Measurements from ENCODE around the gene PANK2. TPM values are rescaled to one million over a fixed set of nuclear protein-coding genes. Genes with fewer than 3 reads are reported as not detected.
A peak's percentile ranks its signal among the peaks of the same experiment; 100 is the strongest.
"Not testable (repeated sequence)": the region's sequence is repeated elsewhere in the genome, so short reads cannot be mapped to it uniquely, and the experiment has no call there.

Gene PANK2
- total and polyA plus RNA-seq, 9 donors: 25.8 to 40.3 (median 28.4) TPM

DNA sequence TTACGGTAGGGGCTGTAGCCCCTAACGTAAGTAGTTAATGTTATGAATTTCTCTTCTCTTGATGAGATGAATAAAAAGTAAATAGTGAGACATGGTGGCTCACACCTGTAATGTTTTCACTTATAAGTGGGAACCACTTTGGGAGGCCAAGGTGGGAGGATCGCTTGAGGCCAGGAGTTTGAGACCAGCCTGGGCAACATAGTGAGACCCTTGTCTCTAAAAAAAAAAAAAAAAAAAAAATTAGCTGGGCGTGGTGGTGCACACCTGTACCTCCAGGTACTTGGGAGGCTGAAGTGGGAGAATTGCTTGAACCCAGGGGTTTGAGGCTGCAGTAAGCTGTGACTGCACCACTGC, 10.3 kb upstream of the PANK2 start:
- H3K4me3 ChIP-seq (ENCODE audit: low read length); H3K4me1 ChIP-seq (ENCODE audit: control insufficient read depth, insufficient read depth, low read length); H3K9me3 ChIP-seq (replicated peaks; ENCODE audit: control insufficient read depth, low read depth, low read length); DNase-seq; H3K27me3 ChIP-seq (ENCODE audit: control insufficient read depth, insufficient read depth, low read length); H3K27ac ChIP-seq (ENCODE audit: low read length): not testable (repeated sequence)
- H3K36me3 ChIP-seq (ENCODE audit: control insufficient read depth, insufficient read depth, low read length): peaks cover 26% of the 10 kb centered on the region
- no CpG with 5 or more reads among the region's 4 CpGs for WGBS (ENCODE audit: insufficient coverage)

DNA sequence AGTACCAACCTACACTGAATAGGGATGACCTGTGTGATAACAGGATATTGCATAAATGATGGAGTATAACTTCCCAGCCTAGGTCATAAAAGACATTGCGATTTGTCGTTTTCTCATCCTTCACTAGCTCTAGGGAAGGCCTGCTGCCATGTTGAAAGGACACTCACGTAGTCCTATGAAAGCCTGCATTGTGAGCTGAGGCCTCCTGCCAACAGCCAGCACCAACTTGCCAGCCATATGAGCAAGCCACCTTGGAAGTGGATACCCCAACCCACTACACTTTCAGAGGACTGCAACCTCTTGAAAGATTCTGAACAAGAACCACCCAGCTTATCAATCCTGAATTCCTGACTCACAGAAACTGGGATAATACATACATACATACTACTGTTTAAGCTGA, 3.5 kb upstream of the PANK2 start:
- peaks cover 15% of the 10 kb centered on the region for H3K36me3 ChIP-seq (ENCODE audit: control insufficient read depth, insufficient read depth, low read length)
- no peak for DNase-seq
- H3K27me3 ChIP-seq (ENCODE audit: control insufficient read depth, insufficient read depth, low read length): no peaks in the 10 kb centered on the region
- no peak overlapping the region for H3K4me3 ChIP-seq (ENCODE audit: low read length)
- peaks cover 10% of the 10 kb centered on the region for H3K4me1 ChIP-seq (ENCODE audit: control insufficient read depth, insufficient read depth, low read length)
- no peak overlapping the region for H3K27ac ChIP-seq (ENCODE audit: low read length)
- H3K9me3 ChIP-seq (replicated peaks; ENCODE audit: control insufficient read depth, low read depth, low read length): no peaks in the 10 kb centered on the region
- WGBS (ENCODE audit: insufficient coverage): 92% methylated on average over 3 of the region's 3 CpGs

DNA sequence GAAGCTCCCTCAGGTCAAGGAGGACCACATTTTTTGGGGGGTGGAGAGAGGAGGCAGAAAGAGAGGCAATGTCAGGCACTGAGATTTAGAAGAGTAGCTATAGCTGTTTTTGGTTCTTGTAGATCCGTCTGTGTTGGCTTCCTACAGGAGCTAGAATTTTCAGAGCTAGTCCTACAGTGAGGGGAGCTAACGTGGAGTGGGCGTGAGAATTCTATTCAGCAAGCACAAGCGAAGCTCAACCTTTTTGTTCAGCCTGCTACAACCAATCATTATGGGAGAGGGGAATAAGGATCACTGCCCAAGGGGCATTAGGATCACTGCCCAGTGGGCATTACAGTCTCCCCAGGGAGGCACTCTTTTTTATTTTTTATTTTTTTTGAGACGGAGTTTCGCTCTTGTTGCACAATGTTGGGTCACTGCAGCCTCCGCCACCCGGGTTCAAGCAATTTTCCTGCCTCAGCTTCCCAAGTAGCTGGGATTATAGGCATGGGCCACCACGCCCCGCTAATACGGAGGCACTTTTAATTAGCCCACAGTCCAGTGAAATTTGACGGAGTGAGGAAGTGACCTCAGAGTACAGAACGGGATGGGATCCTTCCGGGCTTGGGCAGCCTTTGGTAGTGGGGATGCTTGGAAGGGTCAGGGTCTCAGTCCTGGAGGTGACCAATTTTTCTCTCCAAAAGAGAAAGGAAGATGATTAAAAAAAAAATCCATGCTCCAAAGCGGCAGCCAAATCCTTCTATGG, 1.1 kb upstream of the PANK2 start:
- WGBS (ENCODE audit: insufficient coverage): 15% methylated on average over 11 of the region's 15 CpGs
- Histone ChIP-seq H3K4me1 (ENCODE audit: control insufficient read depth, insufficient read depth, low read length) (peaks cover 16% of the 10 kb centered on the region), H3K36me3 (ENCODE audit: control insufficient read depth, insufficient read depth, low read length) (peaks cover 16% of the 10 kb centered on the region), H3K27ac (ENCODE audit: low read length) (peak overlapping the region; percentile 95), H3K4me3 (ENCODE audit: low read length) (peak overlapping the region; percentile 93), H3K27me3 (ENCODE audit: control insufficient read depth, insufficient read depth, low read length) (no peaks in the 10 kb centered on the region), H3K9me3 (replicated peaks; ENCODE audit: control insufficient read depth, low read depth, low read length) (no peaks in the 10 kb centered on the region)
- peak; percentile 69 for DNase-seq

DNA sequence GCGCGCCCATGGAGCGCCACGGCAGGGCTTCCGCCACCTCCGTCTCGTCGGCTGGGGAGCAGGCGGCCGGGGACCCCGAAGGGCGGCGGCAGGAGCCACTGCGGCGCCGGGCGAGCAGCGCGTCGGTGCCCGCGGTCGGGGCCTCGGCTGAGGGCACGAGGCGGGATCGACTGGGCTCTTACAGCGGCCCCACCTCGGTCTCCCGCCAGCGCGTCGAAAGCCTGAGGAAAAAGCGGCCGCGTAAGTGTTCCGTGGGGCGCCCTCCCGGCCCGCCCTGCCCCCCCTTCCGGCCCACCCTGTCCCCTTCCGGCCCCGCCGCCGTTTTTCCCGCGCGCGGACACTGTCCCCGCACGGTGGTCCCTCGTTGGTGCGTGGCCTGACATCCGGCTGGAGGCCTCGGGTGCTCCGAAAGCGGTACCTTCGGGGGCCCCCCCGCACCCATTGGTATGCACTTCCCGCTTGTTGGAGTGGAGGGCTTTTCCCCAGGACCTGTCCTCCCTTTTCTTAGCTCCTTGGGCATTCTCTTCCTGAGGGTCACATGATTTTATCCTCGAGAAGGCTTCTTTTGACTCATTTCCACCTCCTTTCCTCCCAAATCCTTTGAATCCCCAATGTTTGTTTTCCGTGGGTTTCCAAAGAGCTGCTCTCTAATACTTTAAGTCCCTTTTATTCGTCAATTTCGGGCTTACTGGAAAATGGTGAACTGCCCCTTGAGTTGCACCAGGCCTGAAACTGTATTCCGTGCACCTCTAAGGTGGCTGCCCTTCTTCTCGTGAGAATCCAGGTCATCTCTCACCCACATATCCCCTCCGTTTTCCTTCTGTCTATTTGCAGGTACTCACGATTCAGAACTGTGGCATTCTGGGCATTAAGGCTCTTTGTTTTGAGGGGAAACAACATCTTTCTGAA, 556 bp downstream of the PANK2 start:
- peak; percentile 57 for DNase-seq
- peaks cover 20% of the 10 kb centered on the region for H3K4me1 ChIP-seq (ENCODE audit: control insufficient read depth, insufficient read depth, low read length)
- H3K36me3 ChIP-seq (ENCODE audit: control insufficient read depth, insufficient read depth, low read length): peaks cover 14% of the 10 kb centered on the region
- H3K4me3 ChIP-seq (ENCODE audit: low read length): peak overlapping the region; percentile 93
- H3K9me3 ChIP-seq (replicated peaks; ENCODE audit: control insufficient read depth, low read depth, low read length): no peaks in the 10 kb centered on the region
- under 1% methylated on average over 64 of the region's 68 CpGs for WGBS (ENCODE audit: insufficient coverage)
- H3K27ac ChIP-seq (ENCODE audit: low read length): peak overlapping the region; percentile 92
- no peaks in the 10 kb centered on the region for H3K27me3 ChIP-seq (ENCODE audit: control insufficient read depth, insufficient read depth, low read length)

DNA sequence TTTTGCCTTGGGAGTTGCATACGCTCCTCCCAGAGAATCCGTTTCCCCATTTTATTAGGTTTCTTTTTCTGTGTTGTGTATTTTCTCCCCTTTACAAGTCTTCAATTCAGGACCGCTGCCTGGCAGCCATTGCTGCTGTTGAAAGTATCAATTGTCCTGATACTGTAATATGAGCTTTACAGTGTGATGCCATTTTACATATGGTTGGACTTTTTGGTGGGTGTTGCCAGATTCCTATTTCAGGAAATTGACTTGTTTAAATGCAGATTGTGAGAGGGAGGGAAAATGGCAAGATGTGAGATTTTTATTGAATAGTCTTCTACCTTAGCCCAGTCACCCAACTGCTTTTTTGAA, 1.2 kb downstream of the PANK2 start:
- H3K4me3 ChIP-seq (ENCODE audit: low read length): peak overlapping the region; percentile 93
- H3K4me1 ChIP-seq (ENCODE audit: control insufficient read depth, insufficient read depth, low read length): peaks cover 20% of the 10 kb centered on the region
- WGBS (ENCODE audit: insufficient coverage): no CpG with 5 or more reads among the region's 3 CpGs
- H3K27me3 ChIP-seq (ENCODE audit: control insufficient read depth, insufficient read depth, low read length): no peaks in the 10 kb centered on the region
- DNase-seq: peak; percentile 67
- no peaks in the 10 kb centered on the region for H3K9me3 ChIP-seq (replicated peaks; ENCODE audit: control insufficient read depth, low read depth, low read length)
- peak overlapping the region; percentile 92 for H3K27ac ChIP-seq (ENCODE audit: low read length)
- peaks cover 11% of the 10 kb centered on the region for H3K36me3 ChIP-seq (ENCODE audit: control insufficient read depth, insufficient read depth, low read length)

DNA sequence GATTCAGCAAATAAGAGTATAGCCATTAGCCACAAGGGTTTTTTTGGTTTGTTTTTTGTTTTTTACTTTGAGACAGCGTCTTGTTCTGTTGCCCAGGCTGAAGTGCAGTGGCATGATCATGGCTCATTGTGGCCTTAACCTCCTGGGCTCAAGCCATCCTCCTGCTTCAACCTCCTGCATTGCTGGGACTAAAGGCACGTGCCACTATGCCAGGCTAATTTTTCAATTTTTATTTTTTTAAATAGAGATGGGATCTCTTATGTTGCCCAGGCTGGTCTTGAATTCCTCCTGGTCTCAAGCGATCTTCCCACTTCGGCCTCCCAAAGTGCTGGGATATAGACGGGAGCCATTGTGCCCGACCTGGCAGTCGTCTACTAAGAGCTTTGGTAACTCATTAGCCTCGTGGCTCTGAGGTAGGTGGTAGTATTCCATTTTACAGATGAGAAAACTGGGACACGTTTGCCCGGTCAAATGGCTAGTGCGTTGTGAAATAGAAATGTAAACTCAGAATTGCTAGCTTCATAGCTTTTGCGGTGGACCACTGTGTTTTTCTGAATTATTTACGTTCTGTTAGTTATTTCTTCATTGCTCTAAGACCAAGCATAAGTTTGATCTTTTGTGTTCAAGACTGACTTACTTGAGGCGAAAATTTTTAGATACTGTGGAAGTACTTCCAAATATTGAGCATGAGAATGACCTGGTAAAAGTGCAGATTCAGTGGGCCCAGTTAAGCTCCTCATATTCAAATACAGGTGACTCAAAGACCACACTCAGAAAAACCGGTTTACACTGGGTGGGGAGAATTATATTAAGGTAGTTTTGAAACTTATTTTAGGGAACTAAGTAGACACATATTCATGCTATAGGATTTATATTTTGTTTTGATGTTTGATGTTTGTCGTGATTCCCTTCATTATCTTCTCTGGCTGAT, 2.1 kb downstream of the PANK2 start:
- Histone ChIP-seq H3K4me3 (ENCODE audit: low read length) (peak overlapping the region; percentile 93), H3K27me3 (ENCODE audit: control insufficient read depth, insufficient read depth, low read length) (no peaks in the 10 kb centered on the region), H3K9me3 (replicated peaks; ENCODE audit: control insufficient read depth, low read depth, low read length) (no peaks in the 10 kb centered on the region), H3K4me1 (ENCODE audit: control insufficient read depth, insufficient read depth, low read length) (peaks cover 20% of the 10 kb centered on the region), H3K36me3 (ENCODE audit: control insufficient read depth, insufficient read depth, low read length) (peaks cover 9% of the 10 kb centered on the region), H3K27ac (ENCODE audit: low read length) (no peak overlapping the region)
- no peak for DNase-seq
- WGBS (ENCODE audit: insufficient coverage): 51% methylated on average over 7 of the region's 16 CpGs

DNA sequence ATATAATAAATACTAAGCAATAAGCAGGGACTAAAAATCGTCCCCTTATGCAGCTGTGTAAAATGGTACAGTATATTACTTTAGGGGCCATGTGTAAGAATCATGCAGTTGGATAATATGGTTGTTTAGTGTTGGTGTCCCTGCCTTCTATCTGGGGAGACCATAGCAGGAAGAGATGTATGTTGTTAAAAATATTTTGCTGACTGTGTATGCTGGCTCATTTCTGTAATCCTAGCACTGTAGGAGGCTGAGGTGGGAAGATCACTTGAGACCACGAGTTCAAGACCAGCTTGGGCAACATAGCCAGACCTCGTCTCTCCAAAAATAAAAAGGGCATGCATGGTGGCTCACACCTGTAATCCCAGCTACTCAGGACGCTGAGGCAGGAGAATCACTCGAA, 5.6 kb downstream of the PANK2 start:
- WGBS (ENCODE audit: insufficient coverage): 76% methylated on average over 3 of the region's 5 CpGs
- Histone ChIP-seq H3K27me3 (ENCODE audit: control insufficient read depth, insufficient read depth, low read length) (no peaks in the 10 kb centered on the region), H3K4me3 (ENCODE audit: low read length) (no peak overlapping the region), H3K9me3 (replicated peaks; ENCODE audit: control insufficient read depth, low read depth, low read length) (no peaks in the 10 kb centered on the region), H3K36me3 (ENCODE audit: control insufficient read depth, insufficient read depth, low read length) (peaks cover 15% of the 10 kb centered on the region), H3K4me1 (ENCODE audit: control insufficient read depth, insufficient read depth, low read length) (peaks cover 15% of the 10 kb centered on the region), H3K27ac (ENCODE audit: low read length) (no peak overlapping the region)
- no peak for DNase-seq

DNA sequence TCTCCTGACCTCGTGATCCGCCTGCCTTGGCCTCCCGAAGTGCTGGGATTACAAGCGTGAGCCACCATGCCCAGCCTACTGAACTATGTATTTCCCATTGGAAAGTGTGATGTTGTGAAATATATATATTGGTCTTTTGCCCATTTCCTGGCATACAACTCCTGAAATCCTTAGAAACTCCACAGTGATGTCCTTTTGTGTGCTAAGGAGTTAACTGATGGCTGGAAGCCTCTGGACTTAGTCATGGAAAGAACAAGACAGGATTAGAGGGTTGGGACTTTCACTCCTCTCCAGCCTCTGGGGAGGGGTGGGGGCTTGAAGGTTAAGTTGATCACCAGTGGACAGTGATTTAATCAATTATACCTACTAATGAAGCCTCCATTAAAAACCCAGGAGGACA, 7.1 kb downstream of the PANK2 start:
- H3K4me1 ChIP-seq (ENCODE audit: control insufficient read depth, insufficient read depth, low read length): peaks cover 14% of the 10 kb centered on the region
- H3K27me3 ChIP-seq (ENCODE audit: control insufficient read depth, insufficient read depth, low read length): no peaks in the 10 kb centered on the region
- WGBS (ENCODE audit: insufficient coverage): no CpG with 5 or more reads among the region's 4 CpGs
- no peak overlapping the region for H3K4me3 ChIP-seq (ENCODE audit: low read length)
- H3K36me3 ChIP-seq (ENCODE audit: control insufficient read depth, insufficient read depth, low read length): peaks cover 11% of the 10 kb centered on the region
- no peak overlapping the region for H3K27ac ChIP-seq (ENCODE audit: low read length)
- no peak for DNase-seq
- H3K9me3 ChIP-seq (replicated peaks; ENCODE audit: control insufficient read depth, low read depth, low read length): no peaks in the 10 kb centered on the region

DNA sequence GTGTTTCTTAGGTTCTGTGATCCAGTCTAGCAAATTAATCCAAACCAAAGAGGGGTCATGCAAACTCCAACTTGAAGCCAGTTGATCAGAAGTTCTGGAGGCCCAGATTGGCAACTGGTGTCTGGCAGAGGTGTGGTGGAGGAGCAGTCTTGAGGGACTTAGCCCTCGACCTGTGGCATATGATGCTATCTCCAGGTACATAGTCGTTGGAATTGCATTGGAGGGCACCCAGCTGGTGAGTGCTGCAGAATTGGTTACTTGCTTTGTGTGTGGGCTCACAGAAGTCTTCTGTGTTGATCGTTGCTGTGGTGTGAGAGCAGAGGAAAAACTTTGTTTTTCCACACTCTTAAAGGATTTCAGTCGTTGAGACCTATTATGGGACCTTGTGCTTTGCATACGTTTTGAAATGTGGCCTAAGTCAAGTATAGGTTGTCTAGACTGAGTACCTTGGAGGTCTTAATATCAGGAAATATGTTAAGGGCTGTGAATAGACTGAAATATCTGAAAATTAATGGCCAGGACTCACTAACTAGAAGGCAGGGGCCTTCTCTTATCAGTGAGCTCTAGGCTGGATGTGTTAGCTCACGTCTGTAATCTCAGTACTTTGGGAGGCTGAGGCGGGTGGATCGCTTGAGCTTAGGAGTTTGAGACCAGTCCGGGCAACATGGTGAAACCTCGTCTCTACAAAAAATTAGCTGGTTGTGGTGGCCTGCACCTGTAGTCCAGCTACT, 7.8 kb downstream of the PANK2 start:
- no peak overlapping the region for H3K4me3 ChIP-seq (ENCODE audit: low read length)
- no peak overlapping the region for H3K27ac ChIP-seq (ENCODE audit: low read length)
- peaks cover 14% of the 10 kb centered on the region for H3K4me1 ChIP-seq (ENCODE audit: control insufficient read depth, insufficient read depth, low read length)
- H3K9me3 ChIP-seq (replicated peaks; ENCODE audit: control insufficient read depth, low read depth, low read length): no peaks in the 10 kb centered on the region
- no peak for DNase-seq
- peaks cover 9% of the 10 kb centered on the region for H3K36me3 ChIP-seq (ENCODE audit: control insufficient read depth, insufficient read depth, low read length)
- WGBS (ENCODE audit: insufficient coverage): 67% methylated on average over 5 of the region's 10 CpGs
- no peaks in the 10 kb centered on the region for H3K27me3 ChIP-seq (ENCODE audit: control insufficient read depth, insufficient read depth, low read length)
